SK-N-SH (cell line): ENCODE measurements around the gene PDHX. TPM values are rescaled to one million over a fixed set of nuclear protein-coding genes. Genes with fewer than 3 reads are reported as not detected.

ENCODE experiments used
- CTCF ChIA-PET: fragments of 300-600, 350-600 bp; formaldehyde crosslinking; extraction: SDS; loops from one replicate; lab custom pipeline; 2021; lab: Yijun Ruan, JAX
- POLR2A ChIA-PET: fragments of 350-600 bp; sonication (Branson Sonifier 250); formaldehyde crosslinking; extraction: SDS; loops from one replicate; lab custom pipeline; 2020; ENCODE audit warnings: antibody characterized with exemption, inconsistent platforms; lab: Yijun Ruan, JAX
- DNase-seq: peaks from one replicate; pipeline ENCODE4 v3.0.0; 2012
- H2AFZ ChIP-seq: fragments of 200-600 bp; sonication (generic); 2 replicates; pipeline ENCODE4 v1.8.1; 2016; ENCODE audit warnings: antibody characterized with exemption, mild to moderate bottlenecking, low read depth
- H3F3A ChIP-seq: fragments of 200-600 bp; sonication (generic); replicated peaks from 2 replicates; pipeline ENCODE3; 2016; ENCODE audit warnings: antibody characterized with exemption, mild to moderate bottlenecking; ENCODE audit not compliant: insufficient read depth
- H3K27ac ChIP-seq, 2 experiments: fragments of 200-500 bp in 1 of 2; fragments of 200-600 bp in 1 of 2; sonication (Bioruptor generic) in 1 of 2; sonication (generic), shearing (Covaris generic) in 1 of 2; 2 replicates each; pipeline versions ENCODE4 v1.5.1 to v1.6.1; 2014 to 2016; ENCODE audit warnings: low read depth in 2 of 2, inconsistent platforms in 1 of 2, low read length in 1 of 2, mild to moderate bottlenecking in 1 of 2, mixed read lengths in 1 of 2
- H3K27me3 ChIP-seq: fragments of 200-600 bp; sonication (generic), shearing (Covaris generic); 2 replicates; pipeline ENCODE4 v1.6.1; 2016; ENCODE audit warnings: mixed run types; ENCODE audit not compliant: insufficient read depth
- H3K36me3 ChIP-seq, 2 experiments: fragments of 200-500 bp in 1 of 2; fragments of 200-600 bp in 1 of 2; sonication (Bioruptor generic) in 1 of 2; sonication (generic) in 1 of 2; replicated peaks in 1 of 2; 2 replicates each; pipeline versions ENCODE3 to v1.5.1; 2014 to 2016; ENCODE audit warnings: low read length in 1 of 2, mild to moderate bottlenecking in 1 of 2; ENCODE audit not compliant: insufficient read depth in 2 of 2, control insufficient read depth in 1 of 2
- H3K4me1 ChIP-seq, 2 experiments: fragments of 200-500 bp in 1 of 2; fragments of 200-600 bp in 1 of 2; sonication (Bioruptor generic) in 1 of 2; sonication (generic), shearing (Covaris generic) in 1 of 2; 2 replicates each; pipeline versions ENCODE4 v1.5.1 to v1.6.1; 2014 to 2016; ENCODE audit warnings: low read depth in 1 of 2, low read length in 1 of 2, mixed run types in 1 of 2; ENCODE audit not compliant: insufficient read depth in 2 of 2, control insufficient read depth in 1 of 2
- H3K4me2 ChIP-seq: fragments of 200-600 bp; sonication (generic), shearing (Covaris generic); 2 replicates; pipeline ENCODE4 v1.6.1; 2017; ENCODE audit warnings: mixed run types
- H3K4me3 ChIP-seq, 2 experiments: fragments of 200-500 bp in 1 of 2; fragments of 200-600 bp in 1 of 2; sonication (Bioruptor generic) in 1 of 2; sonication (generic), shearing (Covaris generic) in 1 of 2; 2 replicates each; pipeline versions ENCODE4 v1.5.1 to v1.8.1; 2014 to 2016; ENCODE audit warnings: low read depth in 2 of 2, inconsistent platforms in 1 of 2, low read length in 1 of 2, mild to moderate bottlenecking in 1 of 2, mixed read lengths in 1 of 2, moderate library complexity in 1 of 2
- H3K79me2 ChIP-seq: fragments of 200-600 bp; sonication (generic); 2 replicates; pipeline ENCODE4 v1.8.1; 2017; ENCODE audit warnings: mild to moderate bottlenecking; ENCODE audit not compliant: insufficient read depth
- H3K9ac ChIP-seq: fragments of 200-600 bp; sonication (generic); 2 replicates; pipeline ENCODE4 v1.6.1; 2017; ENCODE audit warnings: mixed run types
- H3K9me2 ChIP-seq: fragments of 200-600 bp; sonication (generic); 2 replicates; pipeline ENCODE4 v1.6.1; 2017; ENCODE audit warnings: mixed run types
- H3K9me3 ChIP-seq: fragments of 200-600 bp; sonication (generic); 2 replicates; pipeline ENCODE4 v1.6.1; 2017; ENCODE audit warnings: mixed run types, mild to moderate bottlenecking, moderate library complexity
- H4K20me1 ChIP-seq: fragments of 200-600 bp; sonication (generic); 2 replicates; pipeline ENCODE4 v1.6.1; 2017; ENCODE audit warnings: mild to moderate bottlenecking, mixed run types; ENCODE audit not compliant: insufficient read depth
- FOSL2 ChIP-seq: IDR thresholded peaks from 2 replicates; pipeline ENCODE4 v1.4.0; 2012; ENCODE audit warnings: low read depth, mild to moderate bottlenecking, moderate library complexity, borderline replicate concordance
- FOXJ3 ChIP-seq: sonication (generic); formaldehyde crosslinking; IDR thresholded peaks from 2 replicates; pipeline ENCODE4 v1.5.1; 2020; ENCODE audit warnings: mild to moderate bottlenecking, missing genetic modification reagents
- GATA2 ChIP-seq: sonication (generic); formaldehyde crosslinking; IDR thresholded peaks from 2 replicates; pipeline ENCODE4 v1.5.0; 2020; ENCODE audit warnings: mild to moderate bottlenecking, missing genetic modification reagents
- JUND ChIP-seq: IDR thresholded peaks from 2 replicates; pipeline ENCODE4 v1.4.0; 2012
- MXI1 ChIP-seq: IDR thresholded peaks from 2 replicates; pipeline ENCODE4 v1.6.1; 2012; ENCODE audit warnings: mild to moderate bottlenecking, low read depth, low read length, improper control_type of control experiment
- NFIC ChIP-seq: IDR thresholded peaks from 2 replicates; pipeline ENCODE4 v1.4.0; 2012; ENCODE audit warnings: borderline replicate concordance
- PBX3 ChIP-seq: IDR thresholded peaks from 2 replicates; pipeline ENCODE4; 2012
- POLR2AphosphoS5 ChIP-seq: IDR thresholded peaks from 2 replicates; pipeline ENCODE4 v1.6.1; 2012; ENCODE audit warnings: low read depth, low read length
- RCOR1 ChIP-seq: fragments of 150-350 bp; IDR thresholded peaks from 2 replicates; pipeline ENCODE4 v1.6.1; 2017; ENCODE audit warnings: antibody characterized with exemption, low read length
- RFX5 ChIP-seq: IDR thresholded peaks from 2 replicates; pipeline ENCODE4 v1.6.1; 2012; ENCODE audit warnings: mild to moderate bottlenecking, improper control_type of control experiment, low read length
- SMC3 ChIP-seq: IDR thresholded peaks from 2 replicates; pipeline ENCODE4 v1.6.1; 2012; ENCODE audit warnings: low read depth, low read length, improper control_type of control experiment
- TAF1 ChIP-seq: IDR thresholded peaks from 2 replicates; pipeline ENCODE4 v1.6.1; 2012; ENCODE audit warnings: low read depth, mild to moderate bottlenecking, low read length, moderate library complexity, borderline replicate concordance
- TCF12 ChIP-seq: IDR thresholded peaks from 2 replicates; pipeline ENCODE4 v1.4.0; 2012
- TEAD4 ChIP-seq: IDR thresholded peaks from 2 replicates; pipeline ENCODE4 v1.4.0; 2012; ENCODE audit warnings: mild to moderate bottlenecking, borderline replicate concordance; ENCODE audit not compliant: insufficient read depth
- WGBS: methylation state at CpG from one replicate; pipeline ENCODE4 v1.1.6; 2017; ENCODE audit warnings: low lambda C conversion rate; 5-methylcytosine and 5-hydroxymethylcytosine counted together
- polyA plus RNA-seq, 3 experiments: library from polyadenylated mRNA; depleted of rRNA; stranded (reverse); fragments of >200 nt; gene quantifications; 2 replicates each; pipeline ENCODE4 v1.2.3, GENCODE V29; 2012
- TF ChIP-seq, protein P1 (sequence below): fragments of 150-350 bp; IDR thresholded peaks from 2 replicates; pipeline ENCODE4 v1.6.1; 2016; ENCODE audit warnings: mild to moderate bottlenecking, low read depth, low read length
- TF ChIP-seq, protein P2 (sequence below): IDR thresholded peaks from 2 replicates; pipeline ENCODE4 v1.6.1; 2012; ENCODE audit warnings: mild to moderate bottlenecking, low read depth, low read length, moderate library complexity

PDHX gene
- polyA plus RNA-seq, 1 of the 3 experiments (the other 2 are of a cell fraction), result 14.8 TPM

DNA sequence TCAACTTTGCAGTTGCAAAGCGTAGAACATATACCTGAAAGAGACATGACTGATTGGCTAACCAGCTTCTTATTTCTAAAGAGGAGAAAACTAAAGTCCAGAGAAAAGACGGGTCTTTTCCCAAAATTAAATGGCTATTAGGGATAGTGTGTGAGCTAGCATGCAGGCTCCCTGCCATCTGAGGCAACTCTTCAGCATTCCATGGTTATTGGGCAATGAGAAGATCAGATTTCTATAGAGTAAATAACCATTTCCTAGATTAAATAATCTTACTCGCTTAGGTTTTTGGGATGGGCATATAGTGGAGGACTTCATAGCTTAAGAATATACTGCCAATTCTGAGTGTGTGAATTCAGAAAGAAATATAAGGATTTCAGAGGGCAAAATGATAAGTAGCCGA is 95.0 kb downstream of the PDHX start:
- H3K4me1 ChIP-seq, result peaks cover 0 to 11% of the 10 kb centered on the region in 2 experiments
- H3K4me3 ChIP-seq, result no peak overlapping the region
- no peak overlapping the region for H3K4me2 ChIP-seq
- H3K9me2 ChIP-seq, result no peaks in the 10 kb centered on the region
- ChIA-PET POLR2A (no interaction called here), CTCF (no interaction called here)
- WGBS, result 89% methylated on average over 4 of the region's 4 CpGs
- TF ChIP-seq MXI1 (no peak), FOXJ3 (no peak), RCOR1 (no peak), GATA2 (no peak), RFX5 (no peak), FOSL2 (no peak), PBX3 (no peak), TAF1 (no peak), TEAD4 (no peak), NFIC (no peak), TCF12 (no peak), POLR2AphosphoS5 (no peak), SMC3 (no peak), JUND (no peak)
- TF ChIP-seq, protein P1, sequence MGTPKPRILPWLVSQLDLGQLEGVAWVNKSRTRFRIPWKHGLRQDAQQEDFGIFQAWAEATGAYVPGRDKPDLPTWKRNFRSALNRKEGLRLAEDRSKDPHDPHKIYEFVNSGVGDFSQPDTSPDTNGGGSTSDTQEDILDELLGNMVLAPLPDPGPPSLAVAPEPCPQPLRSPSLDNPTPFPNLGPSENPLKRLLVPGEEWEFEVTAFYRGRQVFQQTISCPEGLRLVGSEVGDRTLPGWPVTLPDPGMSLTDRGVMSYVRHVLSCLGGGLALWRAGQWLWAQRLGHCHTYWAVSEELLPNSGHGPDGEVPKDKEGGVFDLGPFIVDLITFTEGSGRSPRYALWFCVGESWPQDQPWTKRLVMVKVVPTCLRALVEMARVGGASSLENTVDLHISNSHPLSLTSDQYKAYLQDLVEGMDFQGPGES, result no peak
- TF ChIP-seq, protein P2, sequence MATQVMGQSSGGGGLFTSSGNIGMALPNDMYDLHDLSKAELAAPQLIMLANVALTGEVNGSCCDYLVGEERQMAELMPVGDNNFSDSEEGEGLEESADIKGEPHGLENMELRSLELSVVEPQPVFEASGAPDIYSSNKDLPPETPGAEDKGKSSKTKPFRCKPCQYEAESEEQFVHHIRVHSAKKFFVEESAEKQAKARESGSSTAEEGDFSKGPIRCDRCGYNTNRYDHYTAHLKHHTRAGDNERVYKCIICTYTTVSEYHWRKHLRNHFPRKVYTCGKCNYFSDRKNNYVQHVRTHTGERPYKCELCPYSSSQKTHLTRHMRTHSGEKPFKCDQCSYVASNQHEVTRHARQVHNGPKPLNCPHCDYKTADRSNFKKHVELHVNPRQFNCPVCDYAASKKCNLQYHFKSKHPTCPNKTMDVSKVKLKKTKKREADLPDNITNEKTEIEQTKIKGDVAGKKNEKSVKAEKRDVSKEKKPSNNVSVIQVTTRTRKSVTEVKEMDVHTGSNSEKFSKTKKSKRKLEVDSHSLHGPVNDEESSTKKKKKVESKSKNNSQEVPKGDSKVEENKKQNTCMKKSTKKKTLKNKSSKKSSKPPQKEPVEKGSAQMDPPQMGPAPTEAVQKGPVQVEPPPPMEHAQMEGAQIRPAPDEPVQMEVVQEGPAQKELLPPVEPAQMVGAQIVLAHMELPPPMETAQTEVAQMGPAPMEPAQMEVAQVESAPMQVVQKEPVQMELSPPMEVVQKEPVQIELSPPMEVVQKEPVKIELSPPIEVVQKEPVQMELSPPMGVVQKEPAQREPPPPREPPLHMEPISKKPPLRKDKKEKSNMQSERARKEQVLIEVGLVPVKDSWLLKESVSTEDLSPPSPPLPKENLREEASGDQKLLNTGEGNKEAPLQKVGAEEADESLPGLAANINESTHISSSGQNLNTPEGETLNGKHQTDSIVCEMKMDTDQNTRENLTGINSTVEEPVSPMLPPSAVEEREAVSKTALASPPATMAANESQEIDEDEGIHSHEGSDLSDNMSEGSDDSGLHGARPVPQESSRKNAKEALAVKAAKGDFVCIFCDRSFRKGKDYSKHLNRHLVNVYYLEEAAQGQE, result no peak
- no peaks in the 10 kb centered on the region for H3K9me3 ChIP-seq
- H2AFZ ChIP-seq, result no peak overlapping the region
- no peaks in the 10 kb centered on the region for H3K36me3 ChIP-seq
- no peak overlapping the region for H3K9ac ChIP-seq
- H4K20me1 ChIP-seq, result no peaks in the 10 kb centered on the region
- no peak for DNase-seq
- H3K27ac ChIP-seq, result no peak overlapping the region
- H3F3A ChIP-seq, result peaks cover 11% of the 10 kb centered on the region
- no peaks in the 10 kb centered on the region for H3K27me3 ChIP-seq
- H3K79me2 ChIP-seq, result no peaks in the 10 kb centered on the region
